HL-60 (cell line): ENCODE measurements around the gene HPCAL1.

ENCODE experiments used
- GABPA ChIP-seq: IDR thresholded peaks from 2 replicates; pipeline ENCODE4 v1.6.1; 2012; ENCODE audit warnings: low read depth
- POLR2AphosphoS5 ChIP-seq: IDR thresholded peaks from 2 replicates; pipeline ENCODE4 v1.6.1; 2012; ENCODE audit warnings: low read depth
- SPI1 ChIP-seq: IDR thresholded peaks from 2 replicates; pipeline ENCODE4 v1.6.1; 2012; ENCODE audit warnings: low read depth, mild to moderate bottlenecking, borderline replicate concordance
- TF ChIP-seq, protein P1 (sequence below): IDR thresholded peaks from one replicate; pipeline ENCODE4 v1.5.1; 2011; ENCODE audit warnings: low read length, control low read depth, inconsistent platforms; ENCODE audit not compliant: insufficient read depth
- TF ChIP-seq, protein P2 (sequence below): IDR thresholded peaks from 2 replicates; pipeline ENCODE4 v1.6.1; 2012; ENCODE audit warnings: low read depth; ENCODE audit not compliant: insufficient replicate concordance

GRCh38 chr2:10446631-10447030 lies 143.9 kb downstream of the HPCAL1 start:
- TF ChIP-seq, protein P1, sequence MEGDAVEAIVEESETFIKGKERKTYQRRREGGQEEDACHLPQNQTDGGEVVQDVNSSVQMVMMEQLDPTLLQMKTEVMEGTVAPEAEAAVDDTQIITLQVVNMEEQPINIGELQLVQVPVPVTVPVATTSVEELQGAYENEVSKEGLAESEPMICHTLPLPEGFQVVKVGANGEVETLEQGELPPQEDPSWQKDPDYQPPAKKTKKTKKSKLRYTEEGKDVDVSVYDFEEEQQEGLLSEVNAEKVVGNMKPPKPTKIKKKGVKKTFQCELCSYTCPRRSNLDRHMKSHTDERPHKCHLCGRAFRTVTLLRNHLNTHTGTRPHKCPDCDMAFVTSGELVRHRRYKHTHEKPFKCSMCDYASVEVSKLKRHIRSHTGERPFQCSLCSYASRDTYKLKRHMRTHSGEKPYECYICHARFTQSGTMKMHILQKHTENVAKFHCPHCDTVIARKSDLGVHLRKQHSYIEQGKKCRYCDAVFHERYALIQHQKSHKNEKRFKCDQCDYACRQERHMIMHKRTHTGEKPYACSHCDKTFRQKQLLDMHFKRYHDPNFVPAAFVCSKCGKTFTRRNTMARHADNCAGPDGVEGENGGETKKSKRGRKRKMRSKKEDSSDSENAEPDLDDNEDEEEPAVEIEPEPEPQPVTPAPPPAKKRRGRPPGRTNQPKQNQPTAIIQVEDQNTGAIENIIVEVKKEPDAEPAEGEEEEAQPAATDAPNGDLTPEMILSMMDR: no peak
- TF ChIP-seq GABPA (no peak), POLR2AphosphoS5 (no peak), SPI1 (no peak)
- TF ChIP-seq, protein P2, sequence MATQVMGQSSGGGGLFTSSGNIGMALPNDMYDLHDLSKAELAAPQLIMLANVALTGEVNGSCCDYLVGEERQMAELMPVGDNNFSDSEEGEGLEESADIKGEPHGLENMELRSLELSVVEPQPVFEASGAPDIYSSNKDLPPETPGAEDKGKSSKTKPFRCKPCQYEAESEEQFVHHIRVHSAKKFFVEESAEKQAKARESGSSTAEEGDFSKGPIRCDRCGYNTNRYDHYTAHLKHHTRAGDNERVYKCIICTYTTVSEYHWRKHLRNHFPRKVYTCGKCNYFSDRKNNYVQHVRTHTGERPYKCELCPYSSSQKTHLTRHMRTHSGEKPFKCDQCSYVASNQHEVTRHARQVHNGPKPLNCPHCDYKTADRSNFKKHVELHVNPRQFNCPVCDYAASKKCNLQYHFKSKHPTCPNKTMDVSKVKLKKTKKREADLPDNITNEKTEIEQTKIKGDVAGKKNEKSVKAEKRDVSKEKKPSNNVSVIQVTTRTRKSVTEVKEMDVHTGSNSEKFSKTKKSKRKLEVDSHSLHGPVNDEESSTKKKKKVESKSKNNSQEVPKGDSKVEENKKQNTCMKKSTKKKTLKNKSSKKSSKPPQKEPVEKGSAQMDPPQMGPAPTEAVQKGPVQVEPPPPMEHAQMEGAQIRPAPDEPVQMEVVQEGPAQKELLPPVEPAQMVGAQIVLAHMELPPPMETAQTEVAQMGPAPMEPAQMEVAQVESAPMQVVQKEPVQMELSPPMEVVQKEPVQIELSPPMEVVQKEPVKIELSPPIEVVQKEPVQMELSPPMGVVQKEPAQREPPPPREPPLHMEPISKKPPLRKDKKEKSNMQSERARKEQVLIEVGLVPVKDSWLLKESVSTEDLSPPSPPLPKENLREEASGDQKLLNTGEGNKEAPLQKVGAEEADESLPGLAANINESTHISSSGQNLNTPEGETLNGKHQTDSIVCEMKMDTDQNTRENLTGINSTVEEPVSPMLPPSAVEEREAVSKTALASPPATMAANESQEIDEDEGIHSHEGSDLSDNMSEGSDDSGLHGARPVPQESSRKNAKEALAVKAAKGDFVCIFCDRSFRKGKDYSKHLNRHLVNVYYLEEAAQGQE: no peak
